DOHH2 (cell line): Measurements from ENCODE around the gene KL.

ENCODE experiments used
- H3F3A ChIP-seq: fragments of 200-600 bp; sonication (generic), shearing (Covaris generic); 2 replicates; pipeline ENCODE4 v1.6.0; 2016; ENCODE audit warnings: antibody characterized with exemption, mild to moderate bottlenecking; ENCODE audit not compliant: control insufficient read depth, insufficient read depth
- H3K27ac ChIP-seq: fragments of 200-600 bp; sonication (generic); 2 replicates; pipeline ENCODE4 v1.5.1; 2014; ENCODE audit warnings: low read depth, mild to moderate bottlenecking, low read length, moderate library complexity
- H3K27me3 ChIP-seq: fragments of 200-600 bp; sonication (generic); 2 replicates; pipeline ENCODE4 v1.6.1; 2014; ENCODE audit warnings: mild to moderate bottlenecking, low read length, mixed read lengths; ENCODE audit not compliant: control insufficient read depth
- H3K36me3 ChIP-seq: fragments of 200-600 bp; sonication (generic); 2 replicates; pipeline ENCODE4 v1.6.1; 2014; ENCODE audit warnings: mild to moderate bottlenecking, low read length, moderate library complexity, mixed read lengths; ENCODE audit not compliant: control insufficient read depth
- H3K4me1 ChIP-seq: fragments of 200-600 bp; sonication (generic); 2 replicates; pipeline ENCODE4 v1.6.1; 2014; ENCODE audit warnings: mild to moderate bottlenecking, low read length, mixed read lengths; ENCODE audit not compliant: control insufficient read depth
- H3K4me2 ChIP-seq: fragments of 200-600 bp; sonication (generic); 2 replicates; pipeline ENCODE4 v1.6.0; 2014; ENCODE audit warnings: mild to moderate bottlenecking, low read length, moderate library complexity
- H3K4me3 ChIP-seq: fragments of 200-600 bp; sonication (generic); 2 replicates; pipeline ENCODE4 v1.5.1; 2014; ENCODE audit warnings: mild to moderate bottlenecking, low read length, mixed read lengths
- H3K79me2 ChIP-seq: fragments of 200-600 bp; sonication (generic); 2 replicates; pipeline ENCODE4 v1.6.1; 2014; ENCODE audit warnings: mild to moderate bottlenecking, low read length, mixed read lengths; ENCODE audit not compliant: control insufficient read depth
- H3K9me2 ChIP-seq: fragments of 200-600 bp; sonication (generic); replicated peaks from 2 replicates; pipeline ENCODE4 v1.6.1; 2014; ENCODE audit warnings: mild to moderate bottlenecking, low read length, mixed read lengths; ENCODE audit not compliant: control insufficient read depth
- H3K9me3 ChIP-seq: fragments of 200-600 bp; sonication (generic); 2 replicates; pipeline ENCODE4 v1.6.1; 2014; ENCODE audit warnings: antibody characterized with exemption, low read length, mixed read lengths; ENCODE audit not compliant: control insufficient read depth, insufficient read depth
- H4K20me1 ChIP-seq: fragments of 200-600 bp; sonication (generic); 2 replicates; pipeline ENCODE4 v1.6.0; 2014; ENCODE audit warnings: low read depth, mild to moderate bottlenecking, antibody characterized with exemption, low read length, moderate library complexity; ENCODE audit not compliant: control insufficient read depth, insufficient read depth
- CTCF ChIP-seq: fragments of 200-600 bp; sonication (generic); IDR thresholded peaks from one replicate; pipeline ENCODE4 v1.5.1; 2014; ENCODE audit warnings: antibody characterized with exemption, mild to moderate bottlenecking, low read depth, low read length; ENCODE audit not compliant: poor library complexity, severe bottlenecking
- EZH2phosphoT487 ChIP-seq: fragments of 200-600 bp; sonication (generic); IDR thresholded peaks from 2 replicates; pipeline ENCODE4 v1.6.1; 2017; ENCODE audit warnings: borderline replicate concordance, mild to moderate bottlenecking, antibody characterized with exemption, low read length, moderate library complexity, mixed read lengths

KL gene

GRCh38 chr13:33115274-33115673 lies 99.1 kb downstream of the KL start:
- Histone ChIP-seq H3K79me2 (no peaks in the 10 kb centered on the region), H3K27ac (no peak overlapping the region), H3K4me1 (peaks cover 17% of the 10 kb centered on the region), H3K4me3 (no peak overlapping the region), H3F3A (no peaks in the 10 kb centered on the region), H3K4me2 (no peak overlapping the region), H3K9me3 (no peaks in the 10 kb centered on the region), H3K27me3 (no peaks in the 10 kb centered on the region), H3K36me3 (no peaks in the 10 kb centered on the region), H4K20me1 (no peaks in the 10 kb centered on the region), H3K9me2 (no peaks in the 10 kb centered on the region)
- TF ChIP-seq CTCF: no peak
- no peak for TF ChIP-seq EZH2phosphoT487
